Muscle layer of colon (tissue), 2 donors: Measurements from ENCODE around the gene C1orf53.
"Not testable (repeated sequence)": the region's sequence is repeated elsewhere in the genome, so short reads cannot be mapped to it uniquely, and the experiment has no call there.

Experiments used
- H3K27ac ChIP-seq: one replicate; pipeline ENCODE4 v1.7.0; 2013; ENCODE audit warnings: low read depth, mild to moderate bottlenecking, low read length, moderate library complexity
- H3K27me3 ChIP-seq, 2 donors: one replicate each; pipeline ENCODE4 v1.7.0; 2013; ENCODE audit warnings: low read length in 2 of 2, mild to moderate bottlenecking in 2 of 2; ENCODE audit not compliant: insufficient read depth in 2 of 2, control insufficient read depth in 1 of 2
- H3K36me3 ChIP-seq: one replicate; pipeline ENCODE4 v1.7.0; 2013; ENCODE audit warnings: mild to moderate bottlenecking, low read length; ENCODE audit not compliant: insufficient read depth
- H3K4me1 ChIP-seq: one replicate; pipeline ENCODE4 v1.7.0; 2013; ENCODE audit warnings: mild to moderate bottlenecking, low read length; ENCODE audit not compliant: insufficient read depth
- H3K4me3 ChIP-seq, 2 donors: one replicate each; pipeline ENCODE4 v1.7.0; 2013; ENCODE audit warnings: low read length in 2 of 2, low read depth in 1 of 2, mild to moderate bottlenecking in 1 of 2, moderate library complexity in 1 of 2
- H3K9ac ChIP-seq: one replicate; pipeline ENCODE4 v1.7.0; 2013; ENCODE audit warnings: low read length
- H3K9me3 ChIP-seq: one replicate; pipeline ENCODE4 v1.7.0; 2013; ENCODE audit warnings: mild to moderate bottlenecking, low read length
- donor health status: abdominal sarcoma.
- donor health status: Adenocarcinoma of cecum.

The C1orf53 gene

DNA sequence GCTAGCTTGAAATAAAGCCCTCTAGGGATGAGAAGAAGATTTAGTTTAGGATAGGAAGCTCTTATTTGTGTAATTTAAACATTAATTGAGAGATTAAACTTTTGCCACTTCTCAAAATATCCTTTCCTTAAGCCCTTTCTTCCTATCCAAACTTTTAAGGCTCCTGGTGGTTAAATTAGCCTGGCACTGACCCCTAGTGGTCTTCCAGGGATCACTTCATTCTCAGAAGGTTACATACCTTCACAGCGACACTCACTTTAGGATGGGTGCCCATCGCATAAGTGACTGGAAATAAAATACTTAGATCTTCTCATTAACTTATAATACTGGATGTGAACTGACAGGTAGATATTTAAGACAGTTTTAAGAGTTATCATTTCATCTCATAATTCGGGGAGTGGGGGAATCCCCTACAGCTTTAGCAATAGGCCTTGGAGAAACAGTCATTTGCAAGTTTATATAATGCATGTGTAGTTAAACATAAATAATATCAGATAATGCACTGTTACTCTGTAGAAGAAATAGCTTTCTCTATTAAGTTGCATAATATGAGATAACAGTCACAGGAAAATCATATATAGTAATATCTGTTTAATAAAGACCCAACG is 22.2 kb downstream of the C1orf53 start:
- Histone ChIP-seq H3K9me3 (no peaks in the 10 kb centered on the region), H3K9ac (no peak overlapping the region), H3K27me3 (peaks cover 28 to 29% of the 10 kb centered on the region in 2 donors), H3K36me3 (no peaks in the 10 kb centered on the region), H3K4me3 (no peak overlapping the region), H3K4me1 (no peaks in the 10 kb centered on the region), H3K27ac (no peak overlapping the region)

GRCh38 chr1:197927908-197928665 is 25.7 kb downstream of the C1orf53 start:
- no peaks in the 10 kb centered on the region for H3K4me1 ChIP-seq
- H3K4me3 ChIP-seq: no peak overlapping the region
- H3K9me3 ChIP-seq: no peaks in the 10 kb centered on the region
- no peaks in the 10 kb centered on the region for H3K36me3 ChIP-seq
- H3K27me3 ChIP-seq: peaks cover 14 to 23% of the 10 kb centered on the region in 2 donors
- no peak overlapping the region for H3K27ac ChIP-seq
- no peak overlapping the region for H3K9ac ChIP-seq

- Histone ChIP-seq H3K4me1 (no peaks in the 10 kb centered on the region), H3K4me3 (no peak overlapping the region), H3K36me3 (no peaks in the 10 kb centered on the region), H3K9ac (no peak overlapping the region), H3K27me3 (peaks cover 14 to 23% of the 10 kb centered on the region in 2 donors), H3K9me3 (no peaks in the 10 kb centered on the region), H3K27ac (no peak overlapping the region)
Observed at GRCh38 chr1:197928849-197929336, 26.5 kb downstream of the C1orf53 start.

GRCh38 chr1:197933016-197933415 is 30.6 kb downstream of the C1orf53 start:
- Histone ChIP-seq H3K27me3 (peaks cover 14 to 23% of the 10 kb centered on the region in 2 donors), H3K4me3 (no peak overlapping the region), H3K27ac (no peak overlapping the region), H3K9me3 (no peaks in the 10 kb centered on the region), H3K36me3 (no peaks in the 10 kb centered on the region), H3K9ac (no peak overlapping the region), H3K4me1 (no peaks in the 10 kb centered on the region)

DNA sequence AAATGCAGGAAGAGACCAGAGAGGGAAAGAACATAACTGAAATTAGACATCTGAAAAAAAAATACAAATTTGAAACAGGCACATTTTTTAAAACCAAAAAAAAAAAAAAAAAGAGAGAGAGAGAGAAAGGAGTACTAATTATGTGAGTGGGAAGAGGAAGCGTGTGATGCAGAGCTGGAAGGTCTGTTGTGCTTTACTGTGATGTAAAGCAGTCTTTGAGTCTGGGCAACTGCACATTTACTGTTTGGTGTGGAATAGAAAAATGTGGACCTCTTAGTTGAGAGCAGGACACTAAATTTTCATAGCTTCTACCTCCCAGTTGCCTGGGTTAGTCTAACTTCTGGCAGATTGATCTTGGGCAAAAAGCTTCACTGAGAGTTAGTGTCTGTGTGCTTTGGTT is 31.2 kb downstream of the C1orf53 start:
- Histone ChIP-seq H3K4me1 (no peaks in the 10 kb centered on the region), H3K36me3 (no peaks in the 10 kb centered on the region), H3K9me3 (no peaks in the 10 kb centered on the region), H3K9ac (no peak overlapping the region), H3K27ac (no peak overlapping the region), H3K4me3 (no peak overlapping the region), H3K27me3 (peaks cover 14 to 18% of the 10 kb centered on the region in 2 donors)

DNA sequence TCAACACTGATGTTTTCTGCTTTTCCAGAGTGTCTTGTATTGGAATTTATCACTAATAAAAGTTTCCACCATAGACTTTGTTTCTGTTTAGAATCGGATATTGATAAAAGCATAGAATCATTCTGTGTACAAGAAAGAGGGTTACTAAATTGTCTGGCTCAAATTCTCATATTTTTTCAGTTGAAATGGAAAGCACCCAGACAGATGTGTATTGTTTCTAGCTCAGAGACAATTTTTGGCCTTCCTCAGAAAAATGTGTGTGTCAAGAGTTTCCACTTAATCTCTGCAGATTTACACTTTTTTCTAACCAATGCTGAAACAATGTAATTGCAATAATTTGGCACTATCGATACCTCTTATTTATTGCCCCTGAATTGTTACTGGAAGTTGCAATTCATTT is 35.0 kb downstream of the C1orf53 start:
- no peaks in the 10 kb centered on the region for H3K36me3 ChIP-seq
- H3K4me1 ChIP-seq: no peaks in the 10 kb centered on the region
- no peak overlapping the region for H3K4me3 ChIP-seq
- peaks cover 0 to 2% of the 10 kb centered on the region in 2 donors for H3K27me3 ChIP-seq
- no peaks in the 10 kb centered on the region for H3K9me3 ChIP-seq
- no peak overlapping the region for H3K9ac ChIP-seq
- no peak overlapping the region for H3K27ac ChIP-seq

GRCh38 chr1:197937892-197938291 is 35.5 kb downstream of the C1orf53 start:
- Histone ChIP-seq H3K9ac (no peak overlapping the region), H3K36me3 (no peaks in the 10 kb centered on the region), H3K27me3 (no peaks in the 10 kb centered on the region), H3K9me3 (no peaks in the 10 kb centered on the region), H3K27ac (no peak overlapping the region), H3K4me3 (no peak overlapping the region), H3K4me1 (no peaks in the 10 kb centered on the region)

- H3K36me3 ChIP-seq, H3K4me1 ChIP-seq, H3K27me3 ChIP-seq, H3K9ac ChIP-seq, H3K27ac ChIP-seq, H3K4me3 ChIP-seq, H3K9me3 ChIP-seq: not testable (repeated sequence)
Observed at GRCh38 chr1:197939159-197939980, 36.9 kb downstream of the C1orf53 start.

DNA sequence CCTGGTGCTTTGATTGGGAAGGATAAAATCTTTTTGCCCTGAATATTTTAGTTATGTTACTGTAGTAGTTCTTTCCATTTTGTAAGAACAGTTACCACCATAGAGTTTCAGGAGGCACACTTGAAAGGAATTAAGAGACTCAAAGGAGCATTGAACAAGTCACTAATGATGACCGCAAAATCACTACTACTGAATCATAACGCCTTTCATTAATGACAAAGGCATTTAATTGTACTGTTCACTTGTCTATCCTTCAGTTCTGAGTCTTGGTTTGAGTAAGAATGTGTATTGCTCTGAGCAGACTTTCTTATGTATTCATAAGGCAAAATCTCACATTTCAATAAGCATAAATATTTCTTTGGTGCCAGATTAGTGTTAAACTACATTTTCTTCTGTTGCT is 39.6 kb downstream of the C1orf53 start:
- H3K36me3 ChIP-seq: no peaks in the 10 kb centered on the region
- no peaks in the 10 kb centered on the region for H3K4me1 ChIP-seq
- no peak overlapping the region for H3K4me3 ChIP-seq
- no peak overlapping the region for H3K27ac ChIP-seq
- H3K27me3 ChIP-seq: no peaks in the 10 kb centered on the region
- H3K9me3 ChIP-seq: no peaks in the 10 kb centered on the region
- H3K9ac ChIP-seq: no peak overlapping the region

DNA sequence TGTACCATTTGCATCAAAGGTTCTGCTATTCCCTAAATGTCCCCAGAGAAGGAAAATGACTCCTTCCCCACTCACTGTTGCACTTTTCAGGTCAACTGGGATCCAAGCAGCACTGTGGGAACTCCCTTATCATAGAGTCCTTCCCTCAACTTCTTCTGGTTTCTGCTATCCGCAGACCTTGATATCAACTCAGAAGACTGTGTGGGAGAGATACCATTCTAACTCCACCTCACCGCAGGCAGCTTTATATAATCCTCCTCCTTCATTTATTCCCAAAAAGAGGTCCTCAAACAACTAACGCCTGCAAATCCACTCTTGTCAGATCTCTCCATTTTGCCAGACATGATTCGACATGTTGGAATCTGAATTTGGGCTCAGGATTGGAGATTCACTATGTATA is 42.1 kb downstream of the C1orf53 start:
- Histone ChIP-seq H3K9ac (no peak overlapping the region), H3K27ac (no peak overlapping the region), H3K4me3 (no peak overlapping the region), H3K4me1 (no peaks in the 10 kb centered on the region), H3K27me3 (no peaks in the 10 kb centered on the region), H3K36me3 (no peaks in the 10 kb centered on the region), H3K9me3 (no peaks in the 10 kb centered on the region)
